GM12875 (cell line): Measurements from ENCODE around the gene RNF169.
A peak's percentile ranks its signal among the peaks of the same experiment; 100 is the strongest.

Experiments used
- H3K4me3 ChIP-seq: one replicate; pipeline ENCODE4 v1.5.1; 2011; ENCODE audit warnings: low read depth, low read length, control low read depth
- CTCF ChIP-seq: IDR thresholded peaks from 2 replicates; pipeline ENCODE4 v1.5.1; 2011; ENCODE audit warnings: low read depth, mild to moderate bottlenecking, control low read depth, inconsistent platforms, low read length, moderate library complexity, borderline replicate concordance; ENCODE audit not compliant: insufficient read depth

Gene RNF169

GRCh38 chr11:74739546-74740270, 8.9 kb upstream of the RNF169 start:
- TF ChIP-seq CTCF, result peak; percentile 85

GRCh38 chr11:74742070-74742469, 6.6 kb upstream of the RNF169 start:
- no peak for TF ChIP-seq CTCF
- no peak overlapping the region for H3K4me3 ChIP-seq

More at GRCh38 chr11:74739546-74740270, 8.9 kb upstream of the RNF169 start:
- no peak overlapping the region for H3K4me3 ChIP-seq

GRCh38 chr11:74743640-74744039, 5.0 kb upstream of the RNF169 start:
- H3K4me3 ChIP-seq, result no peak overlapping the region
- no peak for TF ChIP-seq CTCF

- no peak for TF ChIP-seq CTCF
- no peak overlapping the region for H3K4me3 ChIP-seq
Observed at GRCh38 chr11:74744277-74744676, 4.4 kb upstream of the RNF169 start.

GRCh38 chr11:74746868-74747267, 1.8 kb upstream of the RNF169 start:
- no peak for TF ChIP-seq CTCF

GRCh38 chr11:74749127-74749964, 697 bp downstream of the RNF169 start:
- H3K4me3 ChIP-seq, result peak overlapping the region; percentile 89
- no peak for TF ChIP-seq CTCF

More at GRCh38 chr11:74746868-74747267, 1.8 kb upstream of the RNF169 start:
- H3K4me3 ChIP-seq, result no peak overlapping the region
